DND-41 (cell line): ENCODE data around the gene ARNT2.

Source experiments
- ATAC-seq: fragments of 200-7000 bp; cut with Tn5 transposase; 3 replicates; pipeline ENCODE4 v1.9.1; 2021; ENCODE audit warnings: low read depth; ENCODE audit not compliant: insufficient read depth
- DNase-seq: peaks from one replicate; pipeline ENCODE4 v3.0.0-alpha.2; 2020
- H2AFZ ChIP-seq: 2 replicates; pipeline ENCODE4 v1.6.0; 2012; ENCODE audit warnings: low read depth, low read length
- H3K27ac ChIP-seq: 2 replicates; pipeline ENCODE4 v1.5.1; 2012; ENCODE audit warnings: low read length, inconsistent platforms
- H3K27me3 ChIP-seq: fragments of 200-600 bp; sonication (generic); 2 replicates; pipeline ENCODE4 v1.6.0; 2012; ENCODE audit warnings: low read length, mild to moderate bottlenecking, inconsistent platforms; ENCODE audit not compliant: insufficient read depth, poor library complexity
- H3K36me3 ChIP-seq: 2 replicates; pipeline ENCODE4 v1.5.1; 2012; ENCODE audit warnings: low read length, inconsistent platforms; ENCODE audit not compliant: insufficient read depth
- H3K4me1 ChIP-seq: 2 replicates; pipeline ENCODE4 v1.5.1; 2012; ENCODE audit warnings: mild to moderate bottlenecking, low read length; ENCODE audit not compliant: insufficient read depth
- H3K4me2 ChIP-seq: 2 replicates; pipeline ENCODE4 v1.6.0; 2012; ENCODE audit warnings: mild to moderate bottlenecking, moderate library complexity, low read length, inconsistent platforms; ENCODE audit not compliant: insufficient read depth
- H3K4me3 ChIP-seq, 2 experiments: fragments of 200-600 bp in 1 of 2; shearing (Covaris generic) in 1 of 2; 2 replicates each; pipeline ENCODE4 v1.5.1; 2012 to 2016; ENCODE audit warnings: inconsistent platforms in 2 of 2, low read length in 2 of 2, mild to moderate bottlenecking in 2 of 2, low read depth in 1 of 2, moderate library complexity in 1 of 2
- H3K79me2 ChIP-seq: 2 replicates; pipeline ENCODE4 v1.6.0; 2012; ENCODE audit warnings: low read length, inconsistent platforms; ENCODE audit not compliant: insufficient read depth
- H3K9ac ChIP-seq: 2 replicates; pipeline ENCODE4 v1.6.0; 2012; ENCODE audit warnings: low read depth, mild to moderate bottlenecking, inconsistent platforms, low read length, moderate library complexity
- H3K9me3 ChIP-seq: 2 replicates; pipeline ENCODE4 v1.5.1; 2012; ENCODE audit warnings: low read length, moderate library complexity, mild to moderate bottlenecking, inconsistent platforms; ENCODE audit not compliant: insufficient read depth, severe bottlenecking
- H4K20me1 ChIP-seq: 2 replicates; pipeline ENCODE4 v1.6.0; 2012; ENCODE audit warnings: low read length; ENCODE audit not compliant: insufficient read depth
- EZH2 ChIP-seq: IDR thresholded peaks from 3 replicates; pipeline ENCODE4 v1.6.1; 2012; ENCODE audit warnings: borderline replicate concordance, low read depth, mild to moderate bottlenecking, moderate library complexity, low read length, inconsistent platforms; ENCODE audit not compliant: severe bottlenecking
- TF ChIP-seq, protein P1 (sequence below): IDR thresholded peaks from 2 replicates; pipeline ENCODE4 v1.5.1; 2012; ENCODE audit warnings: borderline replicate concordance, low read length, moderate library complexity, mild to moderate bottlenecking; ENCODE audit not compliant: poor library complexity, severe bottlenecking; ENCODE audit errors: extremely low read depth

ARNT2 gene

DNA sequence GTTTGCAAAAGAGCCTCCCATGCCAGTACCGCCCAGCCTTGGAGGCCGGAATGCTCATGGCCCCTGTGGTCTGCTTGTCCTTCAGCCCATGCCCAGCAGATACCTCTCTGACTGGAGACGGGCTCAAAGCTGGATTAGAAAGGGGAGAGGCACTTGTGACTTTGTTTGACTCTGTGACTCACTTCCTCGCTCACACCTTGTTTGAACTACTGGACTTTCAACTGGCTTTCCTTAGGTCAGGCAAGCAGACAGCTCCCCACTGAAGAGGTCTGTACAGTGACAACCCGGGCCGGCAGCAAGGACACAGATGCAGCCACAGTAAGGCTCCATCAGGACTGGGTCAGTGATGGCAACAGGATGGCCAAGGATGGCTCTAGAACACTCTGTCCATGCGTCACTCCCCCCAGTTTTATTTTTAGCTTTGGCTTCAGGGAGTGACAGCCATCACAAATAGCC, 192.4 kb downstream of the ARNT2 start:
- Histone ChIP-seq H3K27me3 (no peaks in the 10 kb centered on the region), H2AFZ (no peak overlapping the region), H3K4me1 (no peaks in the 10 kb centered on the region), H3K4me2 (no peak overlapping the region), H3K4me3 (no peak overlapping the region), H3K79me2 (no peaks in the 10 kb centered on the region), H3K27ac (no peak overlapping the region), H3K36me3 (no peaks in the 10 kb centered on the region), H4K20me1 (no peaks in the 10 kb centered on the region), H3K9me3 (no peaks in the 10 kb centered on the region), H3K9ac (no peak overlapping the region)
- no peak for TF ChIP-seq EZH2
- TF ChIP-seq, protein P1, sequence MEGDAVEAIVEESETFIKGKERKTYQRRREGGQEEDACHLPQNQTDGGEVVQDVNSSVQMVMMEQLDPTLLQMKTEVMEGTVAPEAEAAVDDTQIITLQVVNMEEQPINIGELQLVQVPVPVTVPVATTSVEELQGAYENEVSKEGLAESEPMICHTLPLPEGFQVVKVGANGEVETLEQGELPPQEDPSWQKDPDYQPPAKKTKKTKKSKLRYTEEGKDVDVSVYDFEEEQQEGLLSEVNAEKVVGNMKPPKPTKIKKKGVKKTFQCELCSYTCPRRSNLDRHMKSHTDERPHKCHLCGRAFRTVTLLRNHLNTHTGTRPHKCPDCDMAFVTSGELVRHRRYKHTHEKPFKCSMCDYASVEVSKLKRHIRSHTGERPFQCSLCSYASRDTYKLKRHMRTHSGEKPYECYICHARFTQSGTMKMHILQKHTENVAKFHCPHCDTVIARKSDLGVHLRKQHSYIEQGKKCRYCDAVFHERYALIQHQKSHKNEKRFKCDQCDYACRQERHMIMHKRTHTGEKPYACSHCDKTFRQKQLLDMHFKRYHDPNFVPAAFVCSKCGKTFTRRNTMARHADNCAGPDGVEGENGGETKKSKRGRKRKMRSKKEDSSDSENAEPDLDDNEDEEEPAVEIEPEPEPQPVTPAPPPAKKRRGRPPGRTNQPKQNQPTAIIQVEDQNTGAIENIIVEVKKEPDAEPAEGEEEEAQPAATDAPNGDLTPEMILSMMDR, result no peak
- ATAC-seq (no peak), DNase-seq (no peak)

DNA sequence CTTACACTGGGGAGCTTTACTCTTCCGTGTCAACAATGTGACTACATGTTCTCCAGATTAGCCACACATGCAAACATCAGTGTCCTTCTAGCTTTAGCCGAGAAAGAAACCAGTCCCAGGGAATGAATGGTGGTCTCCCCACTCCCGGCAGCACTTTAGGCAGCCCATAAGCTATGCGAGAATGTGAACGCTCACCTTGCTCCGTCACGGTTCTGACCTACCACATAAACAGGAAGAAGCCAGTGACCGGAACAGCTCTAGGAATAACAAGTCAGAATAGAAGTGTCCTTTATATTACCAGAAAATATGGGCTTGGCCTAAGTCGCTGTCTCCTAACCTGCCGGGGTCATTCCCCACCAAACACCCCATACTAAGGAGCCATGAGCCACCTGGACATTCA, 192.9 kb downstream of the ARNT2 start:
- Histone ChIP-seq H2AFZ (no peak overlapping the region), H3K27ac (no peak overlapping the region), H3K27me3 (no peaks in the 10 kb centered on the region), H3K9me3 (no peaks in the 10 kb centered on the region), H3K4me1 (no peaks in the 10 kb centered on the region), H3K36me3 (no peaks in the 10 kb centered on the region), H4K20me1 (no peaks in the 10 kb centered on the region), H3K4me3 (no peak overlapping the region), H3K9ac (no peak overlapping the region), H3K4me2 (no peak overlapping the region), H3K79me2 (no peaks in the 10 kb centered on the region)
- TF ChIP-seq, protein P1, result no peak
- no peak for TF ChIP-seq EZH2
- no peak for DNase-seq
- no peak for ATAC-seq

DNA sequence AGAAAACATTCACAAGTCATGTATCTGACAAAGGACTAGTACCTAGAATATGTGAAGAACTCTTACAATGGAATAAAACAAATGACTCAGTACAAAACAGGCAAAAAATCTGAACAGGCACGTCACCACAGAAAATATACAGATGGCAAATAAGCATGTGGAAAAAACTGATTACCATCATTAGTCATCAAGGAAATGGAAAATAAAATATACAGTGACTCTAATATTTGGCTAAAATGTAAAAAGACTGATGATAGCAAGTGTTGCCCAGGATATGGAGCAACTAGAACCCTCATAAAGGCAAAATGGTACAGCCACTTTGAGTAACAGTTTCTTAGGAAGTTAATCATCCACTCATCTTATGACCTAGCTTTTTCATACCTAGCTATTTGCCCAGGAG, 195.2 kb downstream of the ARNT2 start:
- Histone ChIP-seq H3K9me3 (no peaks in the 10 kb centered on the region), H3K36me3 (no peaks in the 10 kb centered on the region), H3K27me3 (no peaks in the 10 kb centered on the region), H3K9ac (no peak overlapping the region), H3K79me2 (no peaks in the 10 kb centered on the region), H2AFZ (no peak overlapping the region), H3K4me2 (no peak overlapping the region), H3K4me1 (no peaks in the 10 kb centered on the region), H4K20me1 (no peaks in the 10 kb centered on the region), H3K27ac (no peak overlapping the region), H3K4me3 (no peak overlapping the region)
- TF ChIP-seq EZH2, result no peak
- TF ChIP-seq, protein P1, result no peak
- DNase-seq, result no peak
- ATAC-seq, result no peak

DNA sequence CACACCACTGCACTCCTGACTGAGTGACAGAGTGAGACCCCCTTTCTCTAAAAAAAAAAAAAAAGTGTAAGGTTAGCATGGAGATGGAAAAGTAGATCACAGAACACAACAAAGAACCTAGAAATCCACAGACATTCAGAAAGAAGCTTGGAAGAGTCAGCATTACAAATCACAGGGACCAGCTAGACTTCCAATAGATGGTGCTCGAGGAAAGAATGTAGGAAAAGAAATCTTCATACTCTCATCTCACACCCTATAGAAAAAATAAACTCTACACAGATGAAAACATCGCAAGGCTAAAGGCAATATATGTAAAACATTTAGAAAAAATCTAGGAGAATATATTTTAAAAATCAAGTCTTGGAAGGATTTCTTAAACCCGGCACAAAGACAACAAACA, 196.4 kb downstream of the ARNT2 start:
- TF ChIP-seq, protein P1, result no peak
- TF ChIP-seq EZH2, result no peak
- H3K4me2 ChIP-seq, result no peak overlapping the region
- H3K4me3 ChIP-seq, result no peak overlapping the region
- no peak overlapping the region for H2AFZ ChIP-seq
- no peak for ATAC-seq
- H3K79me2 ChIP-seq, result no peaks in the 10 kb centered on the region
- H3K9me3 ChIP-seq, result no peaks in the 10 kb centered on the region
- H3K4me1 ChIP-seq, result no peaks in the 10 kb centered on the region
- no peak overlapping the region for H3K27ac ChIP-seq
- H3K9ac ChIP-seq, result no peak overlapping the region
- DNase-seq, result no peak
- no peaks in the 10 kb centered on the region for H3K27me3 ChIP-seq
- H3K36me3 ChIP-seq, result no peaks in the 10 kb centered on the region
- H4K20me1 ChIP-seq, result no peaks in the 10 kb centered on the region
